NCI-H2227 (cell line): ENCODE data around the gene VTI1A.

Source experiments
- DNase-seq: peaks from one replicate; lab custom pipeline; 2025; ENCODE audit not compliant: unreplicated experiment; lab: John Stamatoyannopoulos, UW

The VTI1A gene

DNA sequence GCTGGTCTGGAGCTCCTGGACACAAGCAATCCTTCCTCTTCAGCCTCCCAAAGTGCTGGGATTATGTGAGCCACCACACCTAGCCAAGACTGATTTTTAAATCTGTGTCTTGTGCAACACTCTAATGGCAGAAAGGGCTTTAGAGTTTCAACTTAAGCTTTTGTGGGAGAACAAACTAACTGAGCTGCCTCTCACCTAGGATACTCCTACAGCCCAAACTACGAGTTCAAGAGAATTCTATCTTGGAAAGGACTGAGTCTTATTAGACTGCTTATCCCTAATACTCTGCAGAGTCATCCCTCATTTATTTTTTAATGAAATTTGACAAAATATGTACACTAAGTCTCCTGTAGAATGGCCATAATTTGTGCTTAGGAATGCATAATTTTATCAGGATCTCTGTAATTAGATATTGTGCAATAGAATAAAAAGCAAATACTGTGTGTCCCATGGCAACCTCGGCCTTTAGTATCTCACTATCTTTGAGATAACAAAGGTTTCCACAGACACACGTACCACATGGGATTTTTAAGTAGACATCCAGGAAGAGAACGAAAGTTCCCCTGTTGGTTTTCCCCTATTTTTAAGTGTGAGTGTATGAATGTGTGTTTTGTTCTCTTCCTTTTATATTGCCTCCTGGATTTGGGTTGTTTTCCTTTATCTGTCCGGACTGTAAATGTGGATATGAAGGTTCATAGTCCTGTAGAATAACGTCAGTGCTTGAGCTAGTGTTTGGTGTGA lies 303.6 kb downstream of the VTI1A start:
- DNase-seq: no peak

DNA sequence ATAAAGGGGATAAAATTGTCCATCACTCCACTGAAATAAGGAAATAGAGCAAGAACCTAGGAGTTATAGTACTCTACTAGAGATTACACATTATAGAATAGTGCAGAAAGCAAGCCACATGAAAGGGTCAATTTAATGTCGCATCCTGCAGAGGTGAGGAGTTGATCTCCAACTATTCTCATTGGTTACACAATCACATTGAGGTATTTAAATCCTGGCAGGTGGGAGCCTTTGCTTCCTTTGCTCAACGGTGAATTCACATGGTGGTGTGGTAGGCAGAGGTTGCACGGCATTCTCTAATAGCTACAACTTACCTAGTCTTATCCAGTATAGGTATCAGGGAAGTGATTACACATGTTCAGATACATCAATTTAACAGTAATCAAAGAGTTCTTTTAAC lies 304.6 kb downstream of the VTI1A start:
- DNase-seq: no peak

DNA sequence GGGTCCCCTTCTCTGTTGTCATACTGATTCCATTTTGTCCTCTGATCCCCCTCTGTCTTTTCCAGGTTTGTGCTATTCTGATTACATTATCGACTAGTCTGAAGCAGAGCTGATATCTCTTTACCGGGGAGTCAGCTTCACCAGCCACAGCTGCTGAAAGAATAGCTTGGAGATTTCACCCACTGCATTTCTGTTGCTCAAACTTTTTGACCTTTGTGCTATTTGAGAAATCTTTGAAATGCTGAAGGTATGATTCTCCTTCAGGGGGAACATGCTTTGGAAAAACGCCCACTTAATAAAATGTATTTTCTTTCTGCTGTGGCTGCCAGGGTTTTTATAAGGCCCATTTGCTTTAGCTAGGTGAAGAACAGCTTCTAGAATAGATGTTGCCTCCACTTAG lies 305.3 kb downstream of the VTI1A start:
- DNase-seq: no peak

DNA sequence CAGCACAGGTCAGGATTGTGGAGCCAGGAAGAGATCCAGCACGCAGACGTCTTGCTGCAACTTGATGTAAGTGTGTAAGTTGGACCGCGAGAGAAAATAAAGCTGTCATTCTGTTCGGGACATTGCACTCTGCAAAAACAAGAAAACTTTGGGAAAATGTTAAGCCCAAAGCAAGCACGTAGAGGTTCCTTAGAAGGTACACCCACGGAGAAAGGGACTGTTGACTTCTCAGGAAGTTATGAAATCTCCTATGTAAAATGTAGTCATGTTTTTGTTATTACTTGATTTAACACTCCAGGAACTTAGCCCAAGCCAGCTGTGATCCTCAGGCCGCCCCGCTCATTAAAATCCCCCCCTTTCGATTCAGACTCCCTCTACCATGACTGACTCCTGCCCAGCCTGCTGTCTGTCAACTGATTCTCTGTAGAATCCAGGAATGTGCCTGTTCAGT lies 307.0 kb downstream of the VTI1A start:
- DNase-seq: no peak

GRCh38 chr10:112755446-112756234 lies 308.6 kb downstream of the VTI1A start:
- peak; percentile 36 for DNase-seq

DNA sequence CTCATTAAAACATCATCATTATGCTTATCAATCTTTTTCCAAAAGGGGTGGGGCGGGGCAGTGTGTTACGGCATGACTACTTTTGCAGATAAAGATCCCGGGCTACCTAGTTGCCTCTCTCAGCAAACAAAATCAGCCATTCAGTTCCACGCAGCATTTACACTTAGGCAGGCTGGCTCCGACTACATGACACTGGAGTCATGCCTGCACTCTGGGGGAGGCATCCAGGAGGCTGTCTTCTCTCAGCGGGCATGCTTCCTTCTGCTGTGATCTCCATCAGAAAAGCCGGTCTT lies 309.2 kb downstream of the VTI1A start:
- no peak for DNase-seq

- DNase-seq: no peak
These were observed 311.9 kb downstream of the VTI1A start for GRCh38 chr10:112758961-112759360.

- no peak for DNase-seq
These were observed 312.5 kb downstream of the VTI1A start for GRCh38 chr10:112759496-112759895.

- no peak for DNase-seq
These were observed 314.2 kb downstream of the VTI1A start for GRCh38 chr10:112761256-112761655.

DNA sequence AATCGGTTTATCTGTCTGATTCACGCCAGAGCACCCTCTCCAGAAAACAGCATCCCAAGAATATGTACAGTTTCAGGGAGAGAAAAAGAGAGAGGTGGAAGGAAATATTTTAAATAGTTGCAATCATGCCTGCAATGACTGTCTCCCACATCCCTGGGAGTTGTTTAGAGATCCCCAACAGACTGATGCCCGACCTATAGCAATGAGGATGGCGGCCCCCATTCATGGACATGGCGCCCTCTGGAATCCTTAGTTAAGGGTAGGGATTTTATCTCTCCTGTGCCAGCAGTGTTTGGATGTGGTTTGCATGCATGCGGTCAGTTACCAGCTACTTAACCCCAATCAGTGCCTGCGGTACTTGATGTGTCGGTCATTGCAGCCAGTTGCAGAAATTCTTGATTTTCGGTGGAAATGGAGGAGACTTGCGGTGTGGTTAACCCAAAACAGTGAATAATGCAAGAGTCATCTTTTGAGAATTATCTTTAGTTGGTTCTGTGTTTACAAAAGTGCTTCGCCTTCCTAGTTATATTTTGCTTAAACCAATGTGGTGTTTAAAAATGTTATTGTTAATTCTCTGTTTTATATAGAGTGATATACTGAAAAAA lies 317.0 kb downstream of the VTI1A start:
- no peak for DNase-seq

DNA sequence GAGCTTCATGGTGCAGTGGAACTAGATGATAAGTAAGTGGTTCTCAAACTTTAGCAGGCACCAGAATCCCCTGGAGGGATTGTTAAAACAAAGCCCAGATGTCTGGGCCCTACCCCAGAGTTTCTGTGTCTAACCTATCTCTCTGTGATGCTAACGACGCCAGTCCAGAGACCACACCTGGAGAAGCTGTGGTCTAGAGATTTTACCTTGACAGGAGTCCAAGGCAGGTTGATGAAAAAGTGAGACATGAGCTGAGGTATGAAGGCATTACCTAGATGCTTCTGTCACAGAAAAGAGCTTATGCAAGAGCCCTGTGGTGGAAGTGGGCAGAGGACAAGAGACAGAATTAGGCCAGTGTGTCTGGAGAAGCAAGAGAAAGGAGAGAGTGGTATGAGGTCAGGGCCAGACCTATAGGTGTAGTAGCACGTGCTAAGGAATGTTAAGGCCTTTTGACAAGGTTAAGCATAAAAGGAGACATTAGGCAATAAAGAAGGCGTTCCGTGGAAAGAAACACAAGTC lies 318.8 kb downstream of the VTI1A start:
- no peak for DNase-seq

DNA sequence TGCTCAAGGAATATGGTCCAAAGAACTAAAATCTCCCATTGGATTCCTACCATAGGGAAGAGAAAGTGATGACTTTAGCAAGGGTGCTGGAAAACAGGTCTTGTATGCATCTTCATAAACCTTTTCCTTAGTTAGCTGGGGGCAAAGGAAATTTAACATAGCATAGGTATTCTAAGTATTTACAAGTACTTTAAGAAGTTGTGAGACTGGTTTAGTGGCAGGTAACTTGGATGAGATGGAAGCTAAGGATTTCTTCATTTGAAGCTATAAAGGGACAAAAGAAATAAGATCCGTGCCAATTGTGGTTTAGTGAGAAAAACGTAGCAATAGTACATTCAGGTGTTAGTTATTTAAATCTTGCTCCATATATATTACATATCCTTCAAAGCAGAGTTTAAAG lies 319.6 kb downstream of the VTI1A start:
- no peak for DNase-seq

GRCh38 chr10:112767156-112767555 lies 320.1 kb downstream of the VTI1A start:
- DNase-seq: no peak

- DNase-seq: no peak
These were observed 321.1 kb downstream of the VTI1A start for GRCh38 chr10:112768121-112768520.

DNA sequence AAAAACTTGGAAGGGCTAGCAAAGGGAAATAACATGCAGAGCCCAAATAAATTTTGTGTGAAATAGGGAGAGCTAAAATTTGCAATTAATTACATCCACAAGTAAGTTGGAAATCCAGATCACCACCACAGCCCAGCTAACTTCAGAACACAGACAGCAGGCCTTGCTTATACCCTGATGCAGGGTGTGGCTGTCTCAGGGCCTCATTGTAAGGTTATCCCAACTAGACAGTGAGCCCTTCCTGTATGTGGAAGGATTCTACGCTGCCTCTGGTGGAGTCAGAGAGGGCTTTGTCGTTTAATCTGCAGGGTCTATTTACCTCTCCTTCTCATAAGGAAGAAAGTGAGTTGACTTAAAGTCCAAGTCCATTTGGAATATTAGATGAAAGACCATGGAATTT lies 322.1 kb downstream of the VTI1A start:
- DNase-seq: no peak

- no peak for DNase-seq
These were observed 322.8 kb downstream of the VTI1A start for GRCh38 chr10:112769611-112770370.

- no peak for DNase-seq
These were observed 324.7 kb downstream of the VTI1A start for GRCh38 chr10:112771733-112772132.

- DNase-seq: no peak
These were observed 326.8 kb downstream of the VTI1A start for GRCh38 chr10:112773783-112774182.

DNA sequence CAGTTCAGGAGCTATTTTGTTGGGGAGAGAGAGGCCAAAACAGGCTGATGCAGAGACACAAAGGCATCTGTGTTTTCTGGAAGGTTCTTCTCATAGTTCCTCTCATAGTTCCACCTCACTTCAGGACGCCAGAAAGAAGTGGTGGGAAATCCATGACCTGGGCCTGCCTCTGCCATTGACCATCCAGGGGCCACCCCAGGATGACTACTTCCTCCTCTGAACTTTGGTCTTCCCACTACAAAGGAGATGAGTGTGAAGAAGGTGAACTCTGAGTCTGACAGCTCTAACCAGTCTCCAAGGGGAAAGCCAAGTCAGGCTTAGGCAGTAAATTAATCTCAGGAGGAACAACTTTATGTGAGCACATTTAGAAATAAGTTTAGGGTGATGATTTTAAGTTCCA lies 327.2 kb downstream of the VTI1A start:
- no peak for DNase-seq

DNA sequence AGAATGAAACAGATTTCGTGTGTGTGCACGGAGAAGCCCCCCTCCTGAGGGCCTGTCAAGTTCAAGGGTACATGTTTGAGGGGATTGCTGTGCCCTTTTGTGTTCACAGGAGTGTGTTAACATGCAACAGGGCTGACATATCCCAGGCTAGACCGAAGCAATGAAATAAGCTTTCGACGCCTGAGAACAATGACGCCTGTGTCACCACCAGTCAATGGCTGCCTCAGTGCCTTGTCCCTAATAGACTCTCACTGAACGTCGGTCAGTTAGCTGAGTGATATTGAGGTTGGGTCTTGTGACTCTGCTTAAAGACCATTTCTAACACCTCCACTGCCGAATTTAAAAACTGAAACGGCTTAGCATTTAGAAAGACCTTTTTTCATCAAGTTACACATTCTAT lies 327.8 kb downstream of the VTI1A start:
- no peak for DNase-seq

DNA sequence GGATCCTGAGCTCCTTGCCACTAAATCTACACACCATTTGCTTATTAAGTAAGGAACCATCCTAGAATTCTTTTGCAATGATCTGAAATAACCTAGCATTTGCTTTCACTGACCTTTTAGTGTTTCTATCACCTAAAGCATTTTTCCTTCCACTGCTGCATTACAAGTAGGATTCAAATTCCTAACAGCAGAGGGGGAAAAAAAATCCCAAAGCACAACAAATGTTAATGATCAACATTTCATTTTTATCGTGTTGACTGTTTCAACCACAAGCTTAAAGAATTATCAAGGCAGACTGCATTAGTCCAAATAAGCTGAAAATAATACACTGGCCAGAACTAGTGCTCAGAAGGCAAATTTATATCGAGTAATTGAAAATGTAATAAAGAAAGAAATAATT lies 328.4 kb downstream of the VTI1A start:
- DNase-seq: no peak
